IMR-90 (cell line): ENCODE data around the gene NFATC3.

ENCODE experiments used
- POLR2A ChIP-seq: IDR thresholded peaks from 2 replicates; pipeline ENCODE4 v1.6.1; 2012; ENCODE audit warnings: mild to moderate bottlenecking, low read depth, low read length
- TF ChIP-seq, protein P1 (sequence below): conservative IDR thresholded peaks from 2 replicates; pipeline ENCODE4 v1.5.1; 2012; ENCODE audit warnings: mild to moderate bottlenecking, low read depth, low read length, improper control_type of control experiment

DNA sequence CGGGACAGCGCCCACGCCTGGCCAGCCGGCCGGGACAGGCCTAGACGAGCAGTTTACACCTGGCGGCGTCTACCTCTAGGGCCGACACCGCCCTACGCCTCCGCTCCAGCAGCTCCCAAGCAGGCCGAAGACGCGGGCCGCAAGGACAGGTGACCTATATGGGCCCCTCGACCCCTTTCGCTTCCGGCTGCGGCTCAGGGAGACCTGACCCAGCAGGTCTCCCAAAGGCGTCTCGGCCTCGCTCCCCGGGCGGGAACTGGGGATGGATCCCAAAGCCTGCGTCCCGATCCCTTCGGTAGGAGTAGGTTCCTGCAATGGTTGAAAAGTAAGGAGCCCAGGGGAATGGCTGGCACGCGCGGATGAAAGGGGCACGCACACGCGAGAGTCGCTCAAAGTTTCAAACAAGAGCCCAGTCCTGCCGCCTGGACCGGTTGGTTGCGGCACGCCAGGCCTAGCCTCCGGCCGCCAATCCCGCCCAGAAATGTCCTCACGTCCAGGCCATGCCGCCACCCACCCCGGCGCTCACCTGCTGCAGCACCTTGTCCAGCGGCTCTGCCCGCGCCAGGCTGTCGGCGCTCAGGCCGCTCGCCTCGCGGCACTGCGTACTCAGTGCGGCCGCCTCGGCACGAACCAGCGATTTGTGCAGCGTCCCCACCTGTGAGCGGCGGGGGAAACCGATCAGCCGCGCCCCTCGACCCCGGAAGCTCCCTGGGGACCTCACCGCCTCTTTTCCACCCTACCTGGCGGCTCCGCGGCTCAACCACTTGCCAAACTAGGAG is 150.1 kb downstream of the NFATC3 start:
- TF ChIP-seq, protein P1, sequence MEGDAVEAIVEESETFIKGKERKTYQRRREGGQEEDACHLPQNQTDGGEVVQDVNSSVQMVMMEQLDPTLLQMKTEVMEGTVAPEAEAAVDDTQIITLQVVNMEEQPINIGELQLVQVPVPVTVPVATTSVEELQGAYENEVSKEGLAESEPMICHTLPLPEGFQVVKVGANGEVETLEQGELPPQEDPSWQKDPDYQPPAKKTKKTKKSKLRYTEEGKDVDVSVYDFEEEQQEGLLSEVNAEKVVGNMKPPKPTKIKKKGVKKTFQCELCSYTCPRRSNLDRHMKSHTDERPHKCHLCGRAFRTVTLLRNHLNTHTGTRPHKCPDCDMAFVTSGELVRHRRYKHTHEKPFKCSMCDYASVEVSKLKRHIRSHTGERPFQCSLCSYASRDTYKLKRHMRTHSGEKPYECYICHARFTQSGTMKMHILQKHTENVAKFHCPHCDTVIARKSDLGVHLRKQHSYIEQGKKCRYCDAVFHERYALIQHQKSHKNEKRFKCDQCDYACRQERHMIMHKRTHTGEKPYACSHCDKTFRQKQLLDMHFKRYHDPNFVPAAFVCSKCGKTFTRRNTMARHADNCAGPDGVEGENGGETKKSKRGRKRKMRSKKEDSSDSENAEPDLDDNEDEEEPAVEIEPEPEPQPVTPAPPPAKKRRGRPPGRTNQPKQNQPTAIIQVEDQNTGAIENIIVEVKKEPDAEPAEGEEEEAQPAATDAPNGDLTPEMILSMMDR, result no peak
- TF ChIP-seq POLR2A, result no peak
